ENCODE measurements around the gene GPR37. TPM values are rescaled to one million over a fixed set of nuclear protein-coding genes. Genes with fewer than 3 reads are reported as not detected.

The GPR37 gene
- total and polyA plus RNA-seq, 10 donors = 0.05 to 6.2 (median 1.7) TPM; not detected in 1

- intact Hi-C loops (cut with DNase I; ENCODE audit: low total_unique reads) = no loop called here
- DNase-seq = no peak
- Histone ChIP-seq H3K27ac (no peak overlapping the region), H3K9me3 (no peaks in the 10 kb centered on the region), H3K36me3 (no peaks in the 10 kb centered on the region), H3K27me3 (replicated peaks in 1 of 7) (peaks cover 0 to 7% (median 0%) of the 10 kb centered on the region in 7 donors), H3K4me3 (no peak overlapping the region), H3K4me1 (no peaks in the 10 kb centered on the region)
- TF ChIP-seq CTCF (IDR thresholded peaks at IDR 0.05 in 8 of 11, conservative IDR thresholded peaks at IDR 0.05 in 3 of 11) = no peak
- TF ChIP-seq POLR2AphosphoS5 (IDR thresholded peaks at IDR 0.05) = no peak
- no peak for TF ChIP-seq POLR2A (IDR thresholded peaks at IDR 0.05)
These were observed 14.5 kb upstream of the GPR37 start for GRCh38 chr7:124780056-124780455.

GRCh38 chr7:124779620-124780019, 14.0 kb upstream of the GPR37 start:
- no peak for DNase-seq
- intact Hi-C loops (cut with DNase I; ENCODE audit: low total_unique reads) = no loop called here
- Histone ChIP-seq H3K36me3 (no peaks in the 10 kb centered on the region), H3K9me3 (no peaks in the 10 kb centered on the region), H3K4me1 (no peaks in the 10 kb centered on the region), H3K4me3 (no peak overlapping the region), H3K27me3 (replicated peaks in 1 of 7) (peaks cover 0 to 7% (median 0%) of the 10 kb centered on the region in 7 donors), H3K27ac (no peak overlapping the region)
- TF ChIP-seq POLR2A (IDR thresholded peaks at IDR 0.05) = no peak
- TF ChIP-seq CTCF (IDR thresholded peaks at IDR 0.05 in 8 of 11, conservative IDR thresholded peaks at IDR 0.05 in 3 of 11) = no peak
- TF ChIP-seq POLR2AphosphoS5 (IDR thresholded peaks at IDR 0.05) = no peak

- Histone ChIP-seq H3K4me3 (no peak overlapping the region), H3K9me3 (no peaks in the 10 kb centered on the region), H3K4me1 (no peaks in the 10 kb centered on the region), H3K27me3 (replicated peaks in 1 of 7) (peaks cover 0 to 7% (median 0%) of the 10 kb centered on the region in 7 donors), H3K36me3 (no peaks in the 10 kb centered on the region), H3K27ac (no peak overlapping the region)
- TF ChIP-seq CTCF (IDR thresholded peaks at IDR 0.05 in 8 of 11, conservative IDR thresholded peaks at IDR 0.05 in 3 of 11) = no peak
- TF ChIP-seq POLR2A (IDR thresholded peaks at IDR 0.05) = no peak
- no peak for TF ChIP-seq POLR2AphosphoS5 (IDR thresholded peaks at IDR 0.05)
- 71 to 79% (median 75%) methylated on average over 3 of the region's 3 CpGs for WGBS, 5 donors
- intact Hi-C loops (cut with DNase I; ENCODE audit: low total_unique reads) = no loop called here
- no peak for DNase-seq
These were observed 13.6 kb upstream of the GPR37 start for GRCh38 chr7:124779194-124779593.

GRCh38 chr7:124777268-124777667, 11.7 kb upstream of the GPR37 start:
- no peak for DNase-seq
- no peaks in the 10 kb centered on the region for H3K9me3 ChIP-seq
- H3K36me3 ChIP-seq = no peaks in the 10 kb centered on the region
- intact Hi-C loops (cut with DNase I; ENCODE audit: low total_unique reads) = no loop called here
- TF ChIP-seq POLR2AphosphoS5 (IDR thresholded peaks at IDR 0.05) (no peak), CTCF (IDR thresholded peaks at IDR 0.05 in 8 of 11, conservative IDR thresholded peaks at IDR 0.05 in 3 of 11) (no peak), POLR2A (IDR thresholded peaks at IDR 0.05) (no peak)
- H3K27me3 ChIP-seq (replicated peaks in 1 of 7) = peaks cover 0 to 7% (median 0%) of the 10 kb centered on the region in 7 donors
- no peaks in the 10 kb centered on the region for H3K4me1 ChIP-seq
- WGBS, 5 donors = 77 to 88% (median 77%) methylated on average over 2 of the region's 2 CpGs
- no peak overlapping the region for H3K27ac ChIP-seq
- H3K4me3 ChIP-seq = no peak overlapping the region

Measured in spleen (tissue), 11 donors.